Coronary artery (tissue), 2 donors: ENCODE data around the gene DPYD.

ENCODE experiments used
- DNase-seq: peaks from one replicate; pipeline ENCODE4 v3.0.0-alpha.2; 2017; ENCODE audit warnings: low spot score
- H3K27ac ChIP-seq, 2 donors: fragments of 200-600 bp; sonication (generic); one replicate each; pipeline ENCODE4 v1.5.1; 2016 to 2019
- H3K4me3 ChIP-seq: fragments of 200-600 bp; sonication (generic); 2 replicates; pipeline ENCODE4 v1.5.1; 2016; ENCODE audit warnings: mild to moderate bottlenecking, moderate library complexity
- CTCF ChIP-seq: fragments of 200-600 bp; sonication (generic); IDR thresholded peaks from one replicate; pipeline ENCODE4 v1.5.1; 2019; ENCODE audit warnings: antibody characterized with exemption

DPYD gene

GRCh38 chr1:97379387-97380075 lies 541.3 kb downstream of the DPYD start:
- H3K27ac ChIP-seq: no peak overlapping the region
- DNase-seq: no peak
- H3K4me3 ChIP-seq: no peak overlapping the region
- no peak for TF ChIP-seq CTCF

- H3K4me3 ChIP-seq: no peak overlapping the region
- DNase-seq: no peak
- no peak for TF ChIP-seq CTCF
- no peak overlapping the region for H3K27ac ChIP-seq
These were observed 542.2 kb downstream of the DPYD start for GRCh38 chr1:97378596-97378995.

- no peak for DNase-seq
- Histone ChIP-seq H3K27ac (no peak overlapping the region), H3K4me3 (no peak overlapping the region)
- no peak for TF ChIP-seq CTCF
These were observed 543.3 kb downstream of the DPYD start for GRCh38 chr1:97377432-97378034.

GRCh38 chr1:97373000-97373399 lies 547.8 kb downstream of the DPYD start:
- no peak for TF ChIP-seq CTCF
- no peak for DNase-seq
- Histone ChIP-seq H3K4me3 (no peak overlapping the region), H3K27ac (no peak overlapping the region)

- no peak for TF ChIP-seq CTCF
- H3K4me3 ChIP-seq: no peak overlapping the region
- DNase-seq: no peak
- H3K27ac ChIP-seq: no peak overlapping the region
These were observed 548.3 kb downstream of the DPYD start for GRCh38 chr1:97372531-97372930.

- no peak for DNase-seq
- no peak overlapping the region for H3K27ac ChIP-seq
- H3K4me3 ChIP-seq: no peak overlapping the region
- TF ChIP-seq CTCF: no peak
These were observed 552.5 kb downstream of the DPYD start for GRCh38 chr1:97368296-97368695.

- H3K27ac ChIP-seq: no peak overlapping the region
- DNase-seq: no peak
- H3K4me3 ChIP-seq: no peak overlapping the region
- no peak for TF ChIP-seq CTCF
These were observed 553.9 kb downstream of the DPYD start for GRCh38 chr1:97366984-97367383.
